SU-DHL-6 (cell line): ENCODE data around the gene SCN4A.

Source experiments
- H2AFZ ChIP-seq: fragments of 200-600 bp; sonication (generic); 2 replicates; pipeline ENCODE4 v1.6.1; 2014; ENCODE audit warnings: low read depth, mild to moderate bottlenecking, moderate library complexity, mixed read lengths, antibody characterized with exemption, low read length; ENCODE audit not compliant: severe bottlenecking
- H3F3A ChIP-seq: fragments of 200-600 bp; shearing (Covaris generic); 2 replicates; pipeline ENCODE4 v1.6.0; 2016; ENCODE audit warnings: antibody characterized with exemption, mild to moderate bottlenecking; ENCODE audit not compliant: insufficient read depth
- H3K27ac ChIP-seq: fragments of 200-600 bp; sonication (generic); 2 replicates; pipeline ENCODE4 v1.5.1; 2016; ENCODE audit warnings: low read depth, mild to moderate bottlenecking, low read length, moderate library complexity, mixed read lengths
- H3K27me3 ChIP-seq: fragments of 200-600 bp; sonication (generic), shearing (Covaris generic); 2 replicates; pipeline ENCODE4 v1.6.0; 2014; ENCODE audit warnings: mild to moderate bottlenecking, low read length
- H3K36me3 ChIP-seq: fragments of 200-600 bp; sonication (generic); 2 replicates; pipeline ENCODE4 v1.6.1; 2014; ENCODE audit warnings: mild to moderate bottlenecking, low read length, mixed read lengths
- H3K4me2 ChIP-seq: fragments of 300-600, 200-600 bp; shearing (Covaris generic), sonication (generic); 2 replicates; pipeline ENCODE4 v1.6.0; 2014; ENCODE audit warnings: low read length, low read depth, mild to moderate bottlenecking; ENCODE audit not compliant: poor library complexity, severe bottlenecking
- H3K4me3 ChIP-seq: fragments of 200-600 bp; sonication (generic); 2 replicates; pipeline ENCODE4 v1.5.1; 2014; ENCODE audit warnings: antibody characterized with exemption, low read length, mild to moderate bottlenecking, mixed read lengths; ENCODE audit not compliant: insufficient read depth, poor library complexity, severe bottlenecking
- H3K79me2 ChIP-seq: fragments of 200-600 bp; sonication (generic); 2 replicates; pipeline ENCODE4 v1.6.1; 2014; ENCODE audit warnings: mild to moderate bottlenecking, low read length, moderate library complexity; ENCODE audit not compliant: insufficient read depth
- H3K9ac ChIP-seq: fragments of 200-600 bp; sonication (generic); 2 replicates; pipeline ENCODE4 v1.7.0; 2014; ENCODE audit warnings: mild to moderate bottlenecking, low read length
- H3K9me2 ChIP-seq: fragments of 200-600 bp; sonication (generic); replicated peaks from 2 replicates; pipeline ENCODE4 v1.6.1; 2014; ENCODE audit warnings: low read length; ENCODE audit not compliant: insufficient read depth
- H3K9me3 ChIP-seq: fragments of 200-600 bp; sonication (generic); 2 replicates; pipeline ENCODE4 v1.6.1; 2014; ENCODE audit warnings: low read length, mixed read lengths; ENCODE audit not compliant: insufficient read depth
- H4K20me1 ChIP-seq: fragments of 200-600 bp; sonication (generic); 2 replicates; pipeline ENCODE4 v1.6.1; 2014; ENCODE audit warnings: low read depth, mild to moderate bottlenecking, antibody characterized with exemption, low read length, moderate library complexity, mixed read lengths
- CTCF ChIP-seq: fragments of 200-600 bp; sonication (generic); IDR thresholded peaks from one replicate; pipeline ENCODE4 v1.5.1; 2017; ENCODE audit warnings: antibody characterized with exemption, mild to moderate bottlenecking, low read length, moderate library complexity; ENCODE audit not compliant: insufficient read depth, poor library complexity, severe bottlenecking
- EZH2phosphoT487 ChIP-seq: fragments of 200-600 bp; sonication (generic), shearing (Covaris generic); conservative IDR thresholded peaks from 2 replicates; pipeline ENCODE4 v1.6.1; 2018; ENCODE audit warnings: mild to moderate bottlenecking, antibody characterized with exemption, low read length, moderate library complexity, mixed read lengths

Gene SCN4A

GRCh38 chr17:63985387-63986140 is 12.8 kb upstream of the SCN4A start:
- no peak overlapping the region for H3K9ac ChIP-seq
- H3K4me2 ChIP-seq = no peak overlapping the region
- TF ChIP-seq CTCF (no peak), EZH2phosphoT487 (no peak)
- H3K27me3 ChIP-seq = no peaks in the 10 kb centered on the region
- no peak overlapping the region for H3K4me3 ChIP-seq
- no peaks in the 10 kb centered on the region for H3K9me3 ChIP-seq
- no peak overlapping the region for H2AFZ ChIP-seq
- no peaks in the 10 kb centered on the region for H3K9me2 ChIP-seq
- H3F3A ChIP-seq = no peaks in the 10 kb centered on the region
- H3K27ac ChIP-seq = no peak overlapping the region
- H3K79me2 ChIP-seq = no peaks in the 10 kb centered on the region
- H3K36me3 ChIP-seq = no peaks in the 10 kb centered on the region
- no peaks in the 10 kb centered on the region for H4K20me1 ChIP-seq

GRCh38 chr17:63984651-63985386 is 12.1 kb upstream of the SCN4A start:
- Histone ChIP-seq H3K9me2 (no peaks in the 10 kb centered on the region), H3K27me3 (no peaks in the 10 kb centered on the region), H3K27ac (no peak overlapping the region), H3K9ac (no peak overlapping the region), H3F3A (no peaks in the 10 kb centered on the region), H3K4me2 (no peak overlapping the region), H3K36me3 (no peaks in the 10 kb centered on the region), H3K9me3 (no peaks in the 10 kb centered on the region), H4K20me1 (no peaks in the 10 kb centered on the region), H3K79me2 (no peaks in the 10 kb centered on the region), H2AFZ (no peak overlapping the region), H3K4me3 (no peak overlapping the region)
- TF ChIP-seq EZH2phosphoT487 (no peak), CTCF (no peak)

GRCh38 chr17:63984236-63984635 is 11.5 kb upstream of the SCN4A start:
- Histone ChIP-seq H3K36me3 (no peaks in the 10 kb centered on the region), H3K27me3 (no peaks in the 10 kb centered on the region), H3K4me3 (no peak overlapping the region), H3K9me3 (no peaks in the 10 kb centered on the region), H3K27ac (no peak overlapping the region), H3K9me2 (no peaks in the 10 kb centered on the region), H3K4me2 (no peak overlapping the region), H3F3A (no peaks in the 10 kb centered on the region), H3K79me2 (no peaks in the 10 kb centered on the region), H4K20me1 (no peaks in the 10 kb centered on the region), H3K9ac (no peak overlapping the region), H2AFZ (no peak overlapping the region)
- TF ChIP-seq CTCF = no peak
- TF ChIP-seq EZH2phosphoT487 = no peak
